Mucosa of descending colon (tissue), 3 donors: ENCODE measurements around the gene KLF13. TPM values are rescaled to one million over a fixed set of nuclear protein-coding genes. Genes with fewer than 3 reads are reported as not detected.
A peak's percentile ranks its signal among the peaks of the same experiment; 100 is the strongest.

Source experiments
- ATAC-seq: fragments of 200-7000 bp; cut with Tn5 transposase; one replicate; pipeline ENCODE4 v1.9.1; 2020; ENCODE audit warnings: mild to moderate bottlenecking, moderate library complexity
- DNase-seq, 3 donors: peaks; one replicate each; pipeline ENCODE4 v3.0.0-alpha.2; 2020
- H3K36me3 ChIP-seq: fragments of 200-600 bp; one replicate; pipeline ENCODE4 v1.8.0; 2021; ENCODE audit warnings: low read depth, mild to moderate bottlenecking
- H3K4me1 ChIP-seq: fragments of 200-600 bp; one replicate; pipeline ENCODE4 v1.8.0; 2021; ENCODE audit warnings: low read depth, mild to moderate bottlenecking
- H3K4me3 ChIP-seq: fragments of 200-600 bp; one replicate; pipeline ENCODE4 v1.8.0; 2021; ENCODE audit warnings: mild to moderate bottlenecking
- H3K9me3 ChIP-seq: fragments of 200-600 bp; one replicate; pipeline ENCODE4 v1.8.0; 2021; ENCODE audit warnings: mild to moderate bottlenecking
- intact Hi-C, 2 donors: fragments of 100-400 bp; cut with DNase I in 1 of 2; cut with micrococcal nuclease in 1 of 2; formaldehyde crosslinking; loops; one replicate each; pipeline versions ENCODE4 v1.11.0 to v1.11.1; 2022; cut with DNase I, micrococcal nuclease
- total RNA-seq, 3 donors: library from RNA; stranded (reverse); fragmentation: NEBNext Ultra II Directional in 2 of 3; extraction: Animal tissue kit (Norgen Biotek cat#: 25700) in 2 of 3; gene quantifications; one replicate each; pipeline versions ENCODE4 v1.2.1 to v1.2.4, GENCODE V29; 2021 to 2023
- TF ChIP-seq, protein P1 (sequence below): fragments of 200-600 bp; IDR thresholded peaks from one replicate; pipeline ENCODE4 v1.8.0; 2022; ENCODE audit warnings: antibody characterized with exemption, mild to moderate bottlenecking
- donor health status: DM: no; HTN: no; CAD: no; lungs with moderate emphysema.
- donor health status: DM: no; HTN: no; CAD: no.
- donor health status: DM: no; HTN: yes; CAD: no.

The KLF13 gene
- total RNA-seq, 3 donors from 2014 or later: 72.4 to 107 (median 91.2) TPM

DNA sequence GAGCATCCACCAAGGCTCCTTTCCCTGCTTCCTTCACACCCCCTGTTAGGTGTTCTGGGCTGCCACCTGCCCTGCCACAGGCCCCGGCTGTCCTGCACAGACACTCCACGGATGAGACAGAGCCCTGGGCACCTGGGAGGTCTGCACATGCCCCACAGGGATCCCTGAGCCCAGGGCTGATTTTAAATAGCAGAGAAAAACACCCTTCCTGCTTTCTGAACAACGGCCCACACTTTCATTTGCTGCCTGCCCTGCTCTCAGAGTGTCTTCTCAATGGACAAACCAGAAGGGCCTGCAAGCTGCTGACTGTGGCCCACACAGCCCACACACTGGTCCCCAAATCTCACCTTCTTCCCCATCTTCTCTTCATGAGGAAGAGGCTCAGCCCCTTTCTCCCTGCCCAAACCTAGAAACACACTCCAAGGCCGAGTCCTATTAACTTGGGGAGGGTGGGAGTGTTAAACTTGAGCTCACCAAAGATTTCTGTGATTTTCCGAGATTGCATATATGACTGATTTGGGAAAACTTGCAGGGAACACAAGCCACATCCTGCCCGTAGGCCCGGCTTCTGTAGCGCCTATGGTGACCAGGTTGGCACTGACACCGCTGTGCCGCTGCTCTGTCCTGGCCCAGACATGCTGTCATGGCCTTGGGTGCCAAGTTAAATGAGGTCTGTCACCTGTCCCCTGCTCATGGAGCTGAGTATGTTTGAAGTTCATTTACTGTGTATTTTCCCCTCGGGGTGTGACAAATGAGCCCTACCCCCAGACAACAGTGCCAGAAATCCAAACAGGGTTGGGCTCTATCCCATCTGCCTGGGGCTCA, 47.2 kb upstream of the KLF13 start:
- intact Hi-C loops: no loop called here
- ATAC-seq: peak; percentile 63
- peaks cover 2% of the 10 kb centered on the region for H3K4me1 ChIP-seq
- DNase-seq: peak in 1 of 3 donors; percentile 7
- H3K36me3 ChIP-seq: no peaks in the 10 kb centered on the region
- no peak overlapping the region for H3K4me3 ChIP-seq
- H3K9me3 ChIP-seq: no peaks in the 10 kb centered on the region
- TF ChIP-seq, protein P1, sequence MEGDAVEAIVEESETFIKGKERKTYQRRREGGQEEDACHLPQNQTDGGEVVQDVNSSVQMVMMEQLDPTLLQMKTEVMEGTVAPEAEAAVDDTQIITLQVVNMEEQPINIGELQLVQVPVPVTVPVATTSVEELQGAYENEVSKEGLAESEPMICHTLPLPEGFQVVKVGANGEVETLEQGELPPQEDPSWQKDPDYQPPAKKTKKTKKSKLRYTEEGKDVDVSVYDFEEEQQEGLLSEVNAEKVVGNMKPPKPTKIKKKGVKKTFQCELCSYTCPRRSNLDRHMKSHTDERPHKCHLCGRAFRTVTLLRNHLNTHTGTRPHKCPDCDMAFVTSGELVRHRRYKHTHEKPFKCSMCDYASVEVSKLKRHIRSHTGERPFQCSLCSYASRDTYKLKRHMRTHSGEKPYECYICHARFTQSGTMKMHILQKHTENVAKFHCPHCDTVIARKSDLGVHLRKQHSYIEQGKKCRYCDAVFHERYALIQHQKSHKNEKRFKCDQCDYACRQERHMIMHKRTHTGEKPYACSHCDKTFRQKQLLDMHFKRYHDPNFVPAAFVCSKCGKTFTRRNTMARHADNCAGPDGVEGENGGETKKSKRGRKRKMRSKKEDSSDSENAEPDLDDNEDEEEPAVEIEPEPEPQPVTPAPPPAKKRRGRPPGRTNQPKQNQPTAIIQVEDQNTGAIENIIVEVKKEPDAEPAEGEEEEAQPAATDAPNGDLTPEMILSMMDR: no peak

DNA sequence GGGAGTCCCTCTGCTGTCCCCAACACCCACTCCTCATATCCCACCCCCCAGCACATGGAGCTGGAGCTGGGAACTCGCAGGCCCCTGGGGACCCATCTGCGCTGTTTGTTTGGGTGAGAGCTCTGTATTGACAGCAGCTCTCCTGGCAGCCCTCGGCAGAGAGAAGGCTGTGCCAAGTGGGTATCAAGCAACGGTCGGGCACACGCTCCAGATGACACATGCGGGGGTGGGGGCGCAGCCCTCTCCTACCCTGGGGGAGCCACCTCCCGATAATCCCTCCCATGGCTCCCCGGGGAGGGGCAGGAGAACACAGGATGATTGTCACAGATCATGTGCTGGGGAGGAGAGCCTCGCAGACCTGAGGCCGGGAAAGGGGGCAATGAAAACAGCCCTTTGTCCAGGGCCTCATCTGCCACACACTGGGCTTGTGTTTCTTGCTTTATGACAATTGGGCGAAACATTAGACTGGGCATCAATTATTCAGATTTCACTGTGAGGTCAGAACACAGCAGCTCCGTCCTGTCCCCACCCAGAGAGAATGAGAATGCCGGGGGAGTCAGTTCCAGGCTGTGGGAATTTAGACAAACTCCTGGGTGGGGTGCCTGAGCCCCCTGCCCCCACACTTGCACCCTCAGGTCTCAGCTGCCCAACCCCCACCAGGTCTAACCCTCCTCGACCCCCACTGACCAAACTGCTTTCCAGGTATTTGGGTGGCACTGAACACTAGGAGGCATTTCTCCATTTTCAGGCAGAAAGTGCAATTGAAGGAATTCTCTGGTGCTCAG, 46.4 kb upstream of the KLF13 start:
- ATAC-seq: peak; percentile 56
- no peaks in the 10 kb centered on the region for H3K9me3 ChIP-seq
- H3K36me3 ChIP-seq: no peaks in the 10 kb centered on the region
- intact Hi-C loops: no loop called here
- TF ChIP-seq, protein P1: no peak
- H3K4me3 ChIP-seq: no peak overlapping the region
- peak in 1 of 3 donors; percentile 15 for DNase-seq
- H3K4me1 ChIP-seq: no peaks in the 10 kb centered on the region

DNA sequence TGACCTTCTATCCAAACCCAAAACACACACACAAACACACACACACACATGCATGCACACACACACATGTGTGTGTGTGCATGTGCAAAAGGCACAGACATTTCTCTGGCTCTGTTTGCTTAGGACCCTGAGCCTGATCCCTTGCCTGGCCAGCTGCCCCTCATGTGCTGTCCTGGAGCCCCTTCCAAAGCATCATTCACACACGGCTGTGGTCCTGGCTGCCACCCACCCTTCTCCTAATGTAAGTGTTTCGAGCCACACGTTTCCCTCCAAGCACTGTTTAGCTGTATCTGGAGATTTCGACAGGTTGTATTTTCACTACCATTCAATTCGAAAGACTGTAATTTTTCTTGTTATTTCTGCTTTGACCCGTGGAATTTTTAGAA, 45.8 kb upstream of the KLF13 start:
- H3K4me1 ChIP-seq: no peaks in the 10 kb centered on the region
- no peak overlapping the region for H3K4me3 ChIP-seq
- no peak for DNase-seq
- ATAC-seq: no peak
- no peaks in the 10 kb centered on the region for H3K9me3 ChIP-seq
- intact Hi-C loops: no loop called here
- TF ChIP-seq, protein P1: no peak
- H3K36me3 ChIP-seq: no peaks in the 10 kb centered on the region

DNA sequence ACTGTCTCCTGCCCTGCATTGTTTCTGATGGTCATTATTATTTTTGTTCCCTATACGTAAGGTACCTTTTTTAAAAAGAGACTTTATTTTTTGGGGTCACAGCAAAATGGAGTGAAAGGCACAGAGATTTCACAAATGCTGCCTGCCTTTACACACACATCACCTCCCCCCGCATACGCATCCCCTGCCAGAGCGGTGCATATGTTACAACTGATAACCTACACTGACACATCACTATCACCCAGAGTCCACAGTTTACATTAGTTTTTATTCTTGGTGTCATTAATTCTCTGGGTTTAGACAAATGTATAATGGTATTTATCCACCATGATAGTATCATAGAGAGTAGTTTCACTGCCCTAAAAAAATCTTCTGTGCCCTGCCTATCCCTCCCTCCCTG, 43.6 kb upstream of the KLF13 start:
- H3K36me3 ChIP-seq: no peaks in the 10 kb centered on the region

DNA sequence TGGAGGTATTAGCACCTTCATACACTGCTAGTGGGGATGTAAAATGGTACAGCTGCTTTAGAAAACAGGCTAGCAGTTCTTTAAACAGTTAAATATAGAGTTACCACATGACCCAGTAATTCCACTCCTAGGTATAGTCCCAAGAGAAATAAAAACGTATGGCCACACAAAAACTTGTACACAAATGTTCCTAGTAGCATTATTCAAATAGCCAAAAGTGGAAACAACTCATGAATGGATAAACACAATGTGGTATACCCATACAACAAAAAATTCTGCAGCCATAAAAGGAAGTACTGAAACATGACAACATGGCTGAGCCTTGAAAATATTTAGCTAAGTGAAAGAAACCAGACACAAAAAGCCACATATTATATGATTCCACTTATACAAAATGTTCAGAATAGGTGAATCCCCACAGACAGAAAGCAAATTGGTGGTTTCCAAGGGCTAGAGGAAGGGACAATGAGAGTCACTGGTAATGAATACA, 40.8 kb upstream of the KLF13 start:
- ATAC-seq (no peak), DNase-seq (no peak)
- Histone ChIP-seq H3K36me3 (no peaks in the 10 kb centered on the region), H3K9me3 (no peaks in the 10 kb centered on the region), H3K4me3 (no peak overlapping the region), H3K4me1 (no peaks in the 10 kb centered on the region)
- TF ChIP-seq, protein P1: no peak
- intact Hi-C loops: no loop called here

More for the DNA sequence above, 43.6 kb upstream of the KLF13 start:
- DNase-seq (no peak), ATAC-seq (no peak)
- intact Hi-C loops: no loop called here
- no peak overlapping the region for H3K4me3 ChIP-seq
- H3K4me1 ChIP-seq: no peaks in the 10 kb centered on the region
- TF ChIP-seq, protein P1: no peak
- no peaks in the 10 kb centered on the region for H3K9me3 ChIP-seq
